Esophagus squamous epithelium (tissue), 4 donors: ENCODE data around the gene PLXDC2.

ENCODE experiments used
- CTCF ChIP-seq, 6 experiments: fragments of 450-650 bp in 4 of 6; fragments of 200-600 bp in 2 of 6; sonication (generic) in 2 of 6; IDR thresholded peaks; one replicate each; pipeline ENCODE4 v1.5.1; 2016 to 2019; ENCODE audit warnings: antibody characterized with exemption in 6 of 6, mild to moderate bottlenecking in 4 of 6, moderate library complexity in 4 of 6
- POLR2A ChIP-seq, 4 donors: fragments of 450-650 bp; IDR thresholded peaks; one replicate each; pipeline ENCODE4 v1.6.1; 2017; ENCODE audit warnings: antibody characterized with exemption in 4 of 4, mild to moderate bottlenecking in 4 of 4, moderate library complexity in 3 of 4

GRCh38 chr10:19809481-19809880, 6.8 kb upstream of the PLXDC2 start:
- TF ChIP-seq POLR2A (IDR thresholded peaks at IDR 0.05) (no peak), CTCF (IDR thresholded peaks at IDR 0.05) (no peak)
